Measurements from ENCODE around the gene MYMX. TPM values are rescaled to one million over a fixed set of nuclear protein-coding genes. Genes with fewer than 3 reads are reported as not detected.

The MYMX gene
- total RNA-seq, 4 donors from 2014 or later, result 0.95 TPM; not detected in 3

- Histone ChIP-seq H3K4me3 (no peak overlapping the region), H3K27ac (no peak overlapping the region), H3K9me3 (no peaks in the 10 kb centered on the region), H3K27me3 (no peaks in the 10 kb centered on the region), H3K4me1 (peaks cover 16 to 35% (median 26%) of the 10 kb centered on the region in 4 donors), H3K36me3 (peaks cover 0 to 60% (median 28%) of the 10 kb centered on the region in 4 donors)
- intact Hi-C loops (cut with DNase I; ENCODE audit: low total_unique reads), result no loop called here
- DNase-seq, result peak; percentile 68
- in situ Hi-C loops (cut with MboI; ENCODE audit: low pct_ligation_motif_present in 1 of 4, low pct_unique_long_range_greater_than_20kb in 1 of 4, low sequenced_read_pairs in 3 of 4), result no loop called here
- WGBS, 2 donors (ENCODE audit: low coverage in 1 of 2), result 47 to 60% methylated on average over 2 to 10 of the region's 10 CpGs
- peak; percentile 39 to 56 (median 53) for TF ChIP-seq CTCF (IDR thresholded peaks at IDR 0.05)
- TF ChIP-seq POLR2AphosphoS5 (IDR thresholded peaks at IDR 0.05), result no peak
- no peak for TF ChIP-seq EP300 (IDR thresholded peaks at IDR 0.05; ENCODE audit: low read depth)
Observed at GRCh38 chr6:44253307-44254101, 36.8 kb downstream of the MYMX start.

GRCh38 chr6:44254191-44255104, 37.7 kb downstream of the MYMX start:
- H3K27ac ChIP-seq, result no peak overlapping the region
- in situ Hi-C loops (cut with MboI; ENCODE audit: low pct_ligation_motif_present in 1 of 4, low pct_unique_long_range_greater_than_20kb in 1 of 4, low sequenced_read_pairs in 3 of 4), result no loop called here
- H3K36me3 ChIP-seq, result peaks cover 0 to 53% (median 27%) of the 10 kb centered on the region in 4 donors
- WGBS, 2 donors (ENCODE audit: low coverage in 1 of 2), result 40 to 80% methylated on average over 1 to 12 of the region's 12 CpGs
- H3K4me3 ChIP-seq, result no peak overlapping the region
- no peaks in the 10 kb centered on the region for H3K27me3 ChIP-seq
- no peak for DNase-seq
- peaks cover 12 to 25% (median 18%) of the 10 kb centered on the region in 4 donors for H3K4me1 ChIP-seq
- no peak for TF ChIP-seq EP300 (IDR thresholded peaks at IDR 0.05; ENCODE audit: low read depth)
- TF ChIP-seq CTCF (IDR thresholded peaks at IDR 0.05), result no peak
- TF ChIP-seq POLR2A (IDR thresholded peaks at IDR 0.05), result no peak
- no peak for TF ChIP-seq POLR2AphosphoS5 (IDR thresholded peaks at IDR 0.05)
- H3K9me3 ChIP-seq, result no peaks in the 10 kb centered on the region
- intact Hi-C loops (cut with DNase I; ENCODE audit: low total_unique reads), result no loop called here

GRCh38 chr6:44255105-44255808, 38.5 kb downstream of the MYMX start:
- H3K4me3 ChIP-seq, result no peak overlapping the region
- no peaks in the 10 kb centered on the region for H3K27me3 ChIP-seq
- 75 to 80% methylated on average over 2 to 16 of the region's 16 CpGs for WGBS, 2 donors (ENCODE audit: low coverage in 1 of 2)
- H3K9me3 ChIP-seq, result no peaks in the 10 kb centered on the region
- TF ChIP-seq POLR2AphosphoS5 (IDR thresholded peaks at IDR 0.05) (no peak), EP300 (IDR thresholded peaks at IDR 0.05; ENCODE audit: low read depth) (no peak), POLR2A (IDR thresholded peaks at IDR 0.05) (no peak), CTCF (IDR thresholded peaks at IDR 0.05) (no peak)
- intact Hi-C loops (cut with DNase I; ENCODE audit: low total_unique reads), result no loop called here
- H3K27ac ChIP-seq, result no peak overlapping the region
- in situ Hi-C loops (cut with MboI; ENCODE audit: low pct_ligation_motif_present in 1 of 4, low pct_unique_long_range_greater_than_20kb in 1 of 4, low sequenced_read_pairs in 3 of 4), result no loop called here
- peaks cover 12 to 19% (median 17%) of the 10 kb centered on the region in 4 donors for H3K4me1 ChIP-seq
- no peak for DNase-seq
- H3K36me3 ChIP-seq, result peaks cover 0 to 48% (median 25%) of the 10 kb centered on the region in 4 donors
